ENCODE results near the gene RSBN1L. TPM values are rescaled to one million over a fixed set of nuclear protein-coding genes. Genes with fewer than 3 reads are reported as not detected.

RSBN1L gene
- polyA plus RNA-seq, 1 donor, result 37.2 TPM

DNA sequence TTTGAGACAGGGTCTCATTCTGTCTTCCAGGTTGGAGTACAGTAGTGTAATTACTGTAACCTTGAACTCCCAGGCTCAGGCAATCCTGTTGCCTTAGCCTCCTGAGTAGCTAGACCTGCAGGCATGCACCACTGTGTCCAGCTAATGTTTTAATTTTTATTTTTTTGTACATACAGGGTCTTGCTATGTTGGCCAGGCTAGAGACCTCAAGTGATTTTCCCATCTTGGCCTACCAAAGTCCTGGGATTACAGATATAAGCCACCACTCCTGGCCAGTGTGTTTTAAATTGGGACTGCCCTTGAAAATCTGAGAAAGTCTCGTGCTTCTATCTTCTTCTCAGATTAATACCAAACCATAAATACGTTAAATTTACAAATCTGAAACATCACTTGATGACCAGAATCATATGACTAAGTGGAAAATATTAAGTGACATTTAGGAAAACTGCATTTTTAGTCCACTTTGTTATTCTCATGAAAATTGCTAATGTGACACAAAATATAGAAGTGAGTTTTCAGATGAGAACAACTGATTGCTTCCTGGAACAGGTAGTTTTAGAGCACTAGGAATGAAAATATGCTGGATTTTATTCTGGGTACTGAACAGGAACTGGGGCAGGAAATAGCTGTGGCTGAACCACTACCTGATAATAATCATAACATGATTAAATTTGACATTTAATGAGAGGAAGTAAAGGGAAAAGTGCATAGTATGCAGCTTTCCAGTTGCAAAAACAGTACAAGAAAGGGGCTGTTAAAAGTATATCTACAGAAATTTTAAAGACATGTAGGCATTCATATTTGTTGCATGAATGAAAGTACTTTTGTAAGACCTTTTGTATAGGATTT is 106.5 kb downstream of the RSBN1L start:
- DNase-seq, result no peak

DNA sequence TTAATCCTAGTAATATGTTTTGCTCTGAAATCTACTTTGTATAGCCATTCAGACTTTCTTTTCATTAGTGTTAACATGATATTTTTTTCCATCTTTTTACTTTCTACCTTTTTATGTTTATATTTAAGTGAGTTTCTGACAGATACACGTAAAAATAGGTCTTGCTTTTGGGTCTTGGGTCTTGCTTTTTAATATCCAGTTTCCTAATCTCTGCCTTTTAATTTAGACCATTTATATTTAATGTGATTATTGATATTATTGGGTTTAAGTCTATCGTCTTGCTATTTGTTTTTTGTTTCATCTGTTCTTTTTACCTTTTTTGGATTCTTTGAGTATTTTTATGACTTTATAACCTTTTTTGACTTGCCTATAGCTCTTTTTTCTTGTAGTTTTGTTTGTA is 110.2 kb downstream of the RSBN1L start:
- no peak for DNase-seq

DNA sequence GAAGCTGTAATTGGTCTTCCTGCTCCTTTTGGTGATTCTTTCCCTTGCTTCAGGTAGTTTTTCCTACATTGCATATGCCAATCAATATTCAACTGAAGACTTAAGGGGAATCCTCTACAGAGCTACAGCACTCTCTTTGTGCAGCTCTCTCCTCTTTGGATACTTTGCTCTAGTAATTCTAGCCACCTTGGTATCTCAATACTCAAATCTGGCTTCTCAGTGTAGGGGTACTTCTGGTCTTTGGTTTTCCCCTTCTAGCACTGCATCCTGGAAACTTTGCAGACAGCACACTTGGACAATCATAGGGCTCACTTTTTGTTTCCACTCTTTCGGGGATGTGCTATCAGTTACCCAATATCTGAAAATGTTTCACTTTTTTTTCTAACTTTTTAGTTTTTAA is 112.3 kb downstream of the RSBN1L start:
- DNase-seq, result no peak

DNA sequence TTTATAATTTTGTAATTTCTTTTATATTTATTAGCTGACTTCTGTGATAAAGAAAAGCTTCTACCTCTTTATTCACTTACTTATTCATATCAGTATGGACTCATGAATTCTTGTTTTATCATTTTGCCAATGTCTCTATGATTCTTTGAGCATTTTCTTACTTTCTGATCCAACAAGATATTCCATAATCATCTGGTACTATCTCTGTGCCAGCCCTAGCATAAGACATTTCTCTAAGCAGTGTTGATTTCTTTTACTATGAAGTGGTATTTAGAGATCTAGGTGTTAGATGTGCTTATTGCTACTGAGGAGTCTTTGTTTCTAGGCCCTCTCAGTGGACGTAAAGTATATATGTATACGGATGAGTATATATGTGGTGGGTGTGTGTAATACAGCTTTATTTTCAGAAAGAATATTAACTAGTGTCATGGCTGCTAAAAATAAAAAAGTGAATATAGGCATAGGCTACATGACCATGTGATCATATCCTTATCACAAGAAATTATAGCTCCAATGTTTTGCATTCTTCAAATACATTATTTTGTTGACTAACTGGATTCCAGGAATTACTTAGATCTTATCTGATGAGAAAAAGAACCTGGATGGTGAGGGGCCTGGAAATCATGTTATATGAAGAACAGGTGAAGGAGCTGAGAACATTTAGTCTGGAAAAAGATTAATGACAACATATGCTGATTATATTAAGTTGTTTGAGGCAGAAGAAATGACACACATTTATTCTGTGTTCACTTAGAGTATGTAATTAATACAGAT is 115.4 kb downstream of the RSBN1L start:
- no peak for DNase-seq

DNA sequence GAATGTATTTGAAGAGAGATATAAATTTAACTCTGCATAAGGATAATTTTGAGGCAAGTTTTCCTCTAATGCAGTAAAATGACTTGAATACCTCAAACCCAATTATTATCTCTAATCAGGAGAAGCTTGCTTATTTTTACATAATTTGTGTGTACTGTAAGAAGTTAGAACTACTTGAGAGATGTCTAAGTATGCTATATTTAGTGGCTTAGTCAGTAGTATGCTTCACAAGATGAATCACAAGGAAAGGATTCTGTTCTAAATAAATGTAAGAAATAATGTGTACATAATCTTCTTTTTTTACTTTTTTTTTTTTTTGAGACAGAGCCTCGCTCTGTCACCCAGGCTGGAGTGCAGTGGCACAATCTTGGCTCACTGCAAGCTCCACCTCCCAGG is 116.0 kb downstream of the RSBN1L start:
- DNase-seq, result no peak

DNA sequence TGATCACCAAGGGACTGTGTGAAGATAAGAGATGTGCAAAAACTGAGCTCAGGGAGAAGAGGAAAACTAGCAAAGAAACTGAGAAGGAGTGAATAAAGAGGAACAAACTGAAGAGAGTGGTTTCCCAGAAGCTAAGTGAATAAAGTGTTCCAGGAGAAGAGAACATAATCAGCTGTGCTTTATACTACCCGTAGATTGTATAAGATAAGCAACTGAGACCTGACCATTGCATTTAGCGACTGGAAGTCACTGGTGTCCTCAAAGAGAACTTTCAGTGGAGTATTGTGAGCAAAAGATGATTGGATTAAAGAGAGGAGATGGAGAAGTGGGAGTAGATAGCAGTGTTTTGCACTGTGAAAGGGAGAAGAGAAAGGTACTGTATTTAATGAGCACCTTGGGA is 116.9 kb downstream of the RSBN1L start:
- DNase-seq, result no peak

DNA sequence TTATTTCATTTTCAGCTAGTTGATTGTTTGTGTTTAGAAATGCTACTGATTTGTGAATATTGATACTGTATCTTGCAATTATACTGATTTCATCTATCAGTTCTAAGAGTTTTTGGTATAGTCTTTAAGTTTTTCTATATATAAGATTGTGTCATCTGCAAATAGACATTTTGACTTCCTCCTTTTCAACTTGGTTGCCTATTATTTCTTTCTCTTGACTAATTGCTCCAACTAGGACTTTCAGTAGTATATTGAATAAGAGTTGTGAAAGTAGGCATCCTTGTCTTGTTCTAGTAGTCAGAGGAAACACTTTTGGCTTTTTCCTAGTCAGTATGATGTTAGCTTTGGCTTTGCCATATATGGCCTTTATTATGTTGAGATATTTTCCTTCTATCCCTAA is 122.8 kb downstream of the RSBN1L start:
- no peak for DNase-seq

DNA sequence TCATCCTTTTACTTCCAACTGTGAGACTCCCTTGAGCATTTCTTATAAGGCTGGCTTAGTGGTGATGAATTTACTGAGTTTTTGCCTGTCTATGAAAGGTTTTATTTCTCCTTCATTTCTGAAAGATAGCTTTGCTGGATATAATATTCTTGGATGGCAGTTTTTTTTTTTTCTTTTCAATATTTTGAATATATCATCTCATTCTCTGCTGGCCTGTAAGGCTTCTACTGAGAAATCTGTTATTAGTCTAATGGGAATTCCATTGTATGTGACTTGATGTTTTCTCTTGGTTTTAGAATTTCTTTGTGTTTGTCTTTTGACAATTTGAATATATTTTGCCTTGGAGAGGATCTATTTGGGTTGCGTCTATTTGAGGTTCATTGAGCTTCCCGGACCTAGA is 124.7 kb downstream of the RSBN1L start:
- no peak for DNase-seq

DNA sequence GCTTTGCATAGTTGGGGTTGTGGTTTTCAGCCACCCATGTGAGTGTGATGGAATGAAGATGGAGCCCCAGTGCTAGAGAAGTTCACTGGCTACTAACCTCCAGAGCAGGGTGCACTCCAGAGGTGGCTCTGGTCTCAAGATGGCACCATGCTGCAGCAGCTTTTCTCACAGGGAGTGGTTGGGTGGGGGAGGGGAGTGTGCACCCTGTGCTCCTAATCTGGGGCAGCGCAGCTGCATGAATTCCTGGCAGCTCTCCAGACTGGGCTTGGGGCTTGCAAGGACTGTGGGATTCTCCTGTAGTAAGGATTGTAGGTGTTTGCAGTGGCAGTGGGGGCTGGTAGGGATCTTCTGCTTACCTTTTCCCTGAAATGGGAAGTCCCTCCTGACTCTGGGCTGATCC is 126.0 kb downstream of the RSBN1L start:
- DNase-seq, result no peak

DNA sequence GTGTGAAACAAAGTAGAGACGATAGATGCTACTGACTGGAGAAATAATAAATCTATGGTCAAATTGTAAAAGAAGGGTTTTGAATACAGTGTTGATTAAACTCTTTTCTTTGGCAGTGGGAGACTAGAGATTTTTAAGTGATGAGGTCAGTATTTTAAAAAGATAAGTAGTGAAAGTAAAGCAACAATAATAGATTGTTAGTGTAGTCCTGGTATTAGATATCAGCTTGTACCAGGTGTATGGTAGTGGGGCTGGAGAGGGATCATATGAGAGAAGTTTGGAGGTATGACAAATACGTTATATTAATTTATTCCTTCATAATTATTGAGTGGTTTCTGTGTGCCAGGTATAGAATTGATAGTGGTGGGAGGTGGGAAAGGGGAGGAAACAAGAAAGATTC is 127.5 kb downstream of the RSBN1L start:
- no peak for DNase-seq

DNA sequence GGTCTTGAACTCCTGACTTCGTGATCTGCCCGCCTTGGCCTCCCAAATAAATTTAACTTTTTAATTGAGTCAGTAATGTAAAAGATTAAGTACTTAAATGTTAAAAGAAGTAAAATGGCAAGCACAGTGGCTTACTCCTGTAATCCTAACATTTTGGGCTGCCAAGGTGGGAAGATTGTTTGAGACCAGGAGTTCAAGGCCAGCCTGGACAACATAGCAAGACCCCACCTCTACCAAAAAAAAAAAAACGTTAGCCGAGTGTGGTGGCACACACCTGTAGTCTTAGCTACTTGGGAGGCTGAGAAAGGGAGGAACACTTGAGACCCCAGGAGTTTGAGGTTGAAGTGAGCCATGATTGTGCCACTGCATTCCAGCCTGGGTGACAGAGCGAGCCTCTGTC is 128.4 kb downstream of the RSBN1L start:
- DNase-seq, result no peak

DNA sequence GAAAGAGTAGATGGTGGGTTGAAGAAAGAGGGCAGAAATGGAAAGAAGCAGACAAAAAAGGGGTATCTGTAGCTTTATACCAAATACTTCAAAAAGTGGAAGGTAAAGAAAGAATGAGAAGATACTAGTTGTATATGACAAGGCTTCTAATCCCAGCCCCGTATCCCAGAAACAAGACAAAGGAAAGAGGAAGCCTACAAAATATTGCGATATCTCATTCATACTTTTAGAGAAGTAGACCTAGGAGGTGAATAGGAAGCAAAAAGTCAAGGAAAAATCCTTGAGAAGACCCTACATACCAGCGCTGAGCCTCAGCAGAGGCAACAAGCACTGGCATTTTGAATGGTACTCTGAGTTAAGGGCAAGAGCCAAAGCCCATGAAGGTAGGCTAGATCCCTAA is 128.9 kb downstream of the RSBN1L start:
- no peak for DNase-seq

DNA sequence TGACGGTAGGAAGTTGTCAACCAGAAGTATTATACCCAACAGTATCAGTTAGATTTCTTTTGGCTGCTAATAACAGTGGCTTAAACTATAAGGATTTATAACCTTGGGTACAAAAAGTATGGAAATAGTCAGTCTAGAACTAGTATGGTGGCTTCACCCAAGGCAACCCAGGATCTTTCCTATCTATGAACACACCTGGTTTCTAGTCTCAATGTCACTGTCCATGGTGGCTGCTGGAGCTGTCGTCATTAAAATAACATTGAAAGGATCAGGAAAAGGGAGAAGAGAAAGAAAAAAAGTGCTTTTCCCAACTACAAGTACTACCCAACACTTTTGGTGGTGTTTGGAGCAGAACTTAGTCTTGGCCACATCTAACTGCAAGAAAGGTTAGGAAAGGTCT is 130.0 kb downstream of the RSBN1L start:
- no peak for DNase-seq

DNA sequence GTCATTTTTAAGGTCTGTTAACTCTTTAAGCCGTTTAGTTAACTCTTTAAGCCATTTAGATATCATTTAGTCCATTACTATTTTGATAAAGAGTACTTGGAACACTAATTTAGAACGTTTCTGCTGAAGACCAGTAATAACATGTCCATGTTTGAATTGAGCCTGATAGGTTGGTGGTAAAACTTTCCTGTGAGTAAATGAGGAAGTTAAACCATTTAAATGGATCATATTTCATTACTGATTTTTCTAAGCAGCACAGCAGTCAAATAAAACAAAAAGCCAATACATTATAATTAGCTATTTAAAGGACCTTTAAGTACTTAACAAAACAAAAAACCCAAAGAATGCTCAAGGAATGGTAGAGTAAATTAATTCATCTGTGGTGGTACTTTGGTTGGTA is 131.7 kb downstream of the RSBN1L start:
- no peak for DNase-seq

DNA sequence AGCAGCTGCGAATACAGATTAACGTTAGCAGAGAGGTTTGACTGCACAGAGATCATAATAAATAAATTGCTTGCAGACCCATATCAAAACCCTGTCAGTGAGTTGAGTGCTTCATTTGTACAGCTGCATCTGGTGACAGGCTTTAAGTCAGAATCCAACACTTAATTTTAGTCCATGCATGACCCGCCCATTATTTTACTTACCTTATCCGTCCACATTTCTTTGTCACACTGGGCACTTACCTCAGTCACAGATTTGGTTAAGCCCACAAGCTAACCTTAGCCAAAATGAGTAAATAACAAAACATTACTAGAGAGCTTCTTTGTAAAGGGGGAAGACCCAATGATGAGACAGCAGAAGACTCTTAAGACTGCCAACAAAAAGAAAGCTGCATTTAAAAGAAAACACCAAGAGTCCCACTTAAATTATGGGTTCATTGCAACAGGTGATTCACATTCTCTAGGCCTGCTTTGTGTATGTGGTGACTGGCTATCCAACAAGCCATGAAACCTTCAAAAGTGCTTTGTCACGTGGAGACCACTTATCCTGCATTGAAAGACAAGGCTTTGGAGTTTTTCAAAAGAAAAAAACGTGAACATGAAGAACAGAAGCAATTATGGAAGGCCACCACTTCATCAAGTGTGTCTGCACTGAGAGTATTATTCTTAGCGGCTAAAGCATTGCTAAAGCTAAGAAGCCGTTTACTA is 134.5 kb downstream of the RSBN1L start:
- DNase-seq, result no peak

DNA sequence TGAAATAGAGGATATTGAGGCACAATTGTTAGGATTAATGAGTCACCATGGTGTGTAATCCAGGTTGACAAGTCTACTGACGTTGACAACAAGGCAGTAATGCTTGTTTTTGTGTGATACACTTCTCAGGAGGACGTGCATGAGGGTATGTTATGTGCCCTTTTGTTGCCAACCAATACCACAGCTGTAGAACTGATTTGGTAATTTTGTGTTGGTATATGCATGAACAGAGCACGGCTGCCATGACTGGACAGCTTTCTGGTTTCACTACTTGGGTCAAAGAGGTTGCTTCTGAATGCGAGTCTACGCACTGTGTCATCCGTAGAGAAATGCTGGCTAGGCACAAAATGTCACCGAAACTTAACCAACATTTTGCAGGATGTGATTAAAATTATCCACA is 135.2 kb downstream of the RSBN1L start:
- no peak for DNase-seq

DNA sequence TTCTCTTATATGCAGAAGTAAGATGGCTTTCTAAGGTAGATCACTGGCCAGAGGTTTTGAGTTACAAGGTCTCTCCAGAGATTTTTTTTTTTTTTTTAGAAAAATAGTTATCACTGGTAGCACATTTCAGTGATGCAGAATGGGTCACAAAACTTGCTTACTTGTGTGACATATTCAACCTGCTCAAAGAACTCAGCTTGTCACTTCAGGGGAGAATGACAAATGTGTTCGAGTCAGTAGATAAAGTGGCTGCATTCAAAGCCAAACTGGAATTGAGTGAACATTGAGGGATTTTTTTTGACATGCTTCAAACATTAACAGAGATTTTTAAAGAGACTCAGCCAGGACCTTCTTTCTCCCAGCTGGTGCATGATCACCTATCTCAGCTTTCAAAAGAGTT is 135.7 kb downstream of the RSBN1L start:
- no peak for DNase-seq

Other genes starting within 250 kb of the RSBN1L start
- gene PTPN12, start 159.2 kb upstream of the RSBN1L start, polyA plus RNA-seq (ENCODE audit: insufficient read length), result 113 TPM
- 25.7 TPM for gene TMEM60, start 102.0 kb downstream of the RSBN1L start, polyA plus RNA-seq (ENCODE audit: insufficient read length)
- gene PHTF2, start 102.3 kb downstream of the RSBN1L start, polyA plus RNA-seq (ENCODE audit: insufficient read length), result 31.9 TPM

All from left kidney (tissue), 2 donors.